ENCODE results near the gene CD151. TPM values are rescaled to one million over a fixed set of nuclear protein-coding genes. Genes with fewer than 3 reads are reported as not detected.

Gene CD151
- total RNA-seq, 1 donor from 2014 or later, result 387 TPM

DNA sequence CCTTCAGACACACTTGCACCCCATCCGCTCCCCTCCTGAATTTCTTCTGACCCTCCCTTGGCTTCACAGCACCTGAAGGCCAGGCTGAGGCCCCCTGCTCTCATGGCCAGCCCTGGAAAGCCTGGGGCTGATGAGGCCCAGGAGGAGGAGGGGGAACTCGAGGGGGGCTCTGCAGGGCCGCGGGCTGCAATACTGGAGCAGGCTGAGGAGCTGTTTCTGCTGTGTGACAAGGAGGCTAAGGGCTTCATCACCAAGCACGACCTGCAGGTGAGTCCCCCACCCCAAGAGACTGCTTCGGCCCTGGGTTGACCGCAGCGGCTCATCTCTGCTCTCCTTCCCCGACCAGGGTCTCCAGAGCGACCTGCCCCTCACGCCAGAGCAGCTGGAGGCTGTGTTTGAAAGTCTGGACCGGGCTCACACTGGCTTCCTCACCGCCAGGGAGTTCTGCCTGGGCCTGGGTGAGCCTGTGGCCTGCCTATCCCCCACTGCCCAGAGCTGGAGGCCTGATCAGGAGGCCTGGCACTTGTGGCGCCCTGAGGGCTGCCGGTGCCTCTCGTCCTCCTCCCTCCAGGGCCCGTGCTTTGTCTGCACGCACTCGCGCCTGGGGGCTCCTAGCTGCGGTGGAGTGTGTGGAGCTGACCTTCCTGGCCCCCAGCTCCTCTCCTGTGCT, 4.1 kb upstream of the CD151 start:
- H3K4me3 ChIP-seq, result peak overlapping the region; percentile 58
- H3K4me1 ChIP-seq, result peaks cover 74% of the 10 kb centered on the region
- no peaks in the 10 kb centered on the region for H3K9me3 ChIP-seq
- TF ChIP-seq, protein P1, sequence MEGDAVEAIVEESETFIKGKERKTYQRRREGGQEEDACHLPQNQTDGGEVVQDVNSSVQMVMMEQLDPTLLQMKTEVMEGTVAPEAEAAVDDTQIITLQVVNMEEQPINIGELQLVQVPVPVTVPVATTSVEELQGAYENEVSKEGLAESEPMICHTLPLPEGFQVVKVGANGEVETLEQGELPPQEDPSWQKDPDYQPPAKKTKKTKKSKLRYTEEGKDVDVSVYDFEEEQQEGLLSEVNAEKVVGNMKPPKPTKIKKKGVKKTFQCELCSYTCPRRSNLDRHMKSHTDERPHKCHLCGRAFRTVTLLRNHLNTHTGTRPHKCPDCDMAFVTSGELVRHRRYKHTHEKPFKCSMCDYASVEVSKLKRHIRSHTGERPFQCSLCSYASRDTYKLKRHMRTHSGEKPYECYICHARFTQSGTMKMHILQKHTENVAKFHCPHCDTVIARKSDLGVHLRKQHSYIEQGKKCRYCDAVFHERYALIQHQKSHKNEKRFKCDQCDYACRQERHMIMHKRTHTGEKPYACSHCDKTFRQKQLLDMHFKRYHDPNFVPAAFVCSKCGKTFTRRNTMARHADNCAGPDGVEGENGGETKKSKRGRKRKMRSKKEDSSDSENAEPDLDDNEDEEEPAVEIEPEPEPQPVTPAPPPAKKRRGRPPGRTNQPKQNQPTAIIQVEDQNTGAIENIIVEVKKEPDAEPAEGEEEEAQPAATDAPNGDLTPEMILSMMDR (IDR thresholded peaks at IDR 0.05), result no peak
- no peak for ATAC-seq
- peak overlapping the region; percentile 86 for H3K27ac ChIP-seq
- no peaks in the 10 kb centered on the region for H3K27me3 ChIP-seq (ENCODE audit: low read depth)
- intact Hi-C loops (cut with DNase I), result no loop called here
- DNase-seq, result no peak
- peaks cover 21% of the 10 kb centered on the region for H3K36me3 ChIP-seq

DNA sequence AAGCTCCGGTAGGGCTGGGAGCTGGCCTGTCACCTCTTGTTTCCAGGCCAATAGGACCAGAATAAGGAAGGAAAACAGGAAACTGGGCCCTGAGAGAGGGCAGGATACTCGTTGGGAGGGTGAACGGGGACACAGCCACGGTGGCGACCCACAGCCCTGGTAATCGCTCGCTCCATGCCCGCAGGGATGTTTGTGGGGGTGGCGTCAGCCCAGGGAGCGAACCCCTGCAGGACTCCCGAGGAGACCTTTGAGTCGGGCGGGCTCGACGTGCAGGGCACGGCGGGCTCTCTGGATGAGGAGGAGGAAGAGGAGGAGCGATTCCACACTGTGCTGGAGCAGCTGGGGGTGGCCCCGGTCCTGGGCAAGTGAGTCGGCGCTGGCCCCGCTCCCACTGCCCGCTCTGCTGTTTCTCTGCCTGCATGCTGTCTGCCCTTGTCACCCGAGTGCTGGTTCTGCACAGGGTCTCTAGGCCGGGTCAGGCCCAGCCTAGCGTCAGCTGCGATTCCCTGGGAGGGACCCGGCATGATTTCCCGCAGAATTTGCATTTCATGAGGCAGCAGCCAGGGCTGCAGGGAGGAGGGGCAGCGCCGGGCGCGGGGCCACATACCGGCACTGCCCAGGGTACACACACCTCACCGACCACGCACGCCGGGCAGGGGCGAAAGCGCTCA, 3.4 kb upstream of the CD151 start:
- TF ChIP-seq, protein P1 (IDR thresholded peaks at IDR 0.05), result no peak
- ATAC-seq, result peak; percentile 4 to 9
- Histone ChIP-seq H3K4me3 (peak overlapping the region; percentile 58), H3K36me3 (peaks cover 14% of the 10 kb centered on the region), H3K27me3 (ENCODE audit: low read depth) (no peaks in the 10 kb centered on the region), H3K27ac (peak overlapping the region; percentile 86), H3K9me3 (no peaks in the 10 kb centered on the region), H3K4me1 (peaks cover 80% of the 10 kb centered on the region)
- intact Hi-C loops (cut with DNase I), result no loop called here
- DNase-seq, result no peak

DNA sequence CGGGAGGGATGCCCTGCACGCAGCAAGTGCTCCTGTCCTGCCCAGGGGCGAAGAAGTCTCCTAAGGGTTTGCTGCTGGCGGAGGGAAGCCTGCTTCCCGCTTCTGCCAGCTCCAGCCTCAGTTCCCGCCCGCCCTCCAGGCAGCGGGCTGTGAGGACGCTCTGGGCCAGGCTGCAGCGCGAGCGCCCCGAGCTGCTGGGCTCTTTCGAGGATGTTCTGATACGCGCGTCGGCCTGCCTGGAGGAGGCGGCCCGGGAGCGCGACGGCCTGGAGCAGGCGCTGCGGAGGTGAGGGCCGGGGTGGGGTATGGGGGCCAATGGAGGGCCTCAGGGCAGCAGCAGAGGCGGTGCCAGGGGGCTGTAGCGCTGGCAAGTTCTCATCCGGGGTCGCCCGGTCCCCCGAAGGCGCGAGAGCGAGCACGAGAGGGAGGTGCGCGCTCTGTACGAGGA, 2.9 kb upstream of the CD151 start:
- DNase-seq (no peak), ATAC-seq (no peak)
- H3K27me3 ChIP-seq (ENCODE audit: low read depth), result no peaks in the 10 kb centered on the region
- H3K27ac ChIP-seq, result peak overlapping the region; percentile 86
- intact Hi-C loops (cut with DNase I), result no loop called here
- TF ChIP-seq, protein P1 (IDR thresholded peaks at IDR 0.05), result no peak
- peaks cover 86% of the 10 kb centered on the region for H3K4me1 ChIP-seq
- H3K4me3 ChIP-seq, result peak overlapping the region; percentile 58
- no peaks in the 10 kb centered on the region for H3K9me3 ChIP-seq
- peaks cover 9% of the 10 kb centered on the region for H3K36me3 ChIP-seq

DNA sequence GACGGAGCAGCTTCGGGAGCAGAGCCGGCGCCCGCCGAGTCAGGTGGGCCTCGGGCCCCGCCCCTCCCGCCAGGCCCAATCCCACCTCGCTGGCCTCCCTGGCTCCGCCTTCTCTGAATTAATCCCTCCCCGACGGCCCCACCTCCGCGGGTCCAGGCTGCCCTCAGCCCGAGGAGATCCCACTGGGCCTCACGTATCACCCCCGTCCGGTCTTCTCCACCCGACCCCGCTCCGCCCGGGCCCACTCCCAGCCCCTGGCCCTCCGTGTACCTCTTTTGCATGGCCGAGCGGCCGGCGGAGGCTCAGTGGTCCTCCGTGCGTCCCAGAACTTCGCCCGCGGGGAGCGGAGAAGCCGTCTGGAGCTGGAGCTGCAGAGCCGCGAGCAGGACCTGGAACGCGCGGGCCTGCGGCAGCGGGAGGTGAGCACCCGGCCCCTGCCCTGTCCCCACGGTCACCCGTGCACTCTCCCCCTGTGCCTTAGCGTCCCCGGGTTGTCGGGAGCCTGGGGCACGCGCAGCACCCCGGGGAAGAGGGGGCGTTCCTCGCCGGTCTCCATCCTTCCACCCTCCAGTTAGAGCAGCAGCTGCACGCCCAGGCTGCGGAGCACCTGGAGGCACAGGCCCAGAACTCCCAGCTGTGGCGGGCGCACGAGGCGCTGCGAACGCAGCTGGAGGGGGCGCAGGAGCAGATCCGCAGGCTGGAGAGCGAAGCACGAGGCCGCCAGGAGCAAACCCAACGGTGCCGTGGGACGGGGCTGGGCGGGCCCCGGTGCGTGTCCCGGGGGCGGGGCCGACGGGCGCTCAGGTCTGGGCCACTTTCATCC, 2.2 kb upstream of the CD151 start:
- intact Hi-C loops (cut with DNase I), result no loop called here
- DNase-seq (peak; percentile 87), ATAC-seq (peak; percentile 60 to 69)
- peak overlapping the region; percentile 86 for H3K27ac ChIP-seq
- TF ChIP-seq, protein P1 (IDR thresholded peaks at IDR 0.05), result no peak
- peaks cover 89% of the 10 kb centered on the region for H3K4me1 ChIP-seq
- peak overlapping the region; percentile 58 for H3K4me3 ChIP-seq
- peaks cover 2% of the 10 kb centered on the region for H3K36me3 ChIP-seq
- H3K27me3 ChIP-seq (ENCODE audit: low read depth), result no peaks in the 10 kb centered on the region
- H3K9me3 ChIP-seq, result no peaks in the 10 kb centered on the region

DNA sequence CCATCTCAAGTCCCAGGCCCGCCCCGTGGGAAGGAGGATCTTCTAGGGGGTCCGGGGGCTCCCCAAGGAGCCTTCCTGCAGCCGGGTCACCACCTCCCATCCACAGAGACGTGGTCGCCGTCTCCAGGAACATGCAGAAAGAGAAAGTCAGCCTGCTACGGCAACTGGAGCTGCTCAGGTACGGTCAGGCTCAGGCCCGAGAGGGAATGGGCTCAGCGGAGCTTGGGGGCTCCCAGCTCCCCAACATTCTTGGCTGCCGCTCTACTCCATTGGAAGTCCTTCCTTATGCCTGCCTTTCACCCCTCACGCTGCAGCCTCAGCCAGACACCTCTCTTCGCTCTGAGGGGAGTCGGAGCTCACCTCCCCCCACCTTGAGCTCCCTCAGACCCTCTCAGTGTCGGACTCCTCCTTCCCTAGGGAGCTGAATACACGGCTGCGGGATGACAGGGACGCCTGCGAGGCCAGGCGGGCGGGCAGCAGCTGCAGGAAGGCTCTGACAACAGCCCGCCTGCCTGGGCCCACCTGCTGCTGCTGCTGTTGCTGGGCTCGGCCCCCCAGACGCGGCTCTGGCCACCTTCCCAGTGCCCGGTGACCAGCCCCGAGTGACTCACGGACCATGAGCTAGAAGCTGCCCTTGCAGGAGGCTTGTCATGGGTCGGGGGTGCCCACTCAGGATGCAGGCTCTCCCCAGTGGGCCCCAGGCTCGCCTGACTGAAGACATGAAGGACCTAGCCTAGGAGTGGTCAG, 1.5 kb upstream of the CD151 start:
- TF ChIP-seq, protein P1 (IDR thresholded peaks at IDR 0.05), result no peak
- peaks cover 86% of the 10 kb centered on the region for H3K4me1 ChIP-seq
- intact Hi-C loops (cut with DNase I), result no loop called here
- H3K27ac ChIP-seq, result no peak overlapping the region
- H3K9me3 ChIP-seq, result no peaks in the 10 kb centered on the region
- H3K36me3 ChIP-seq, result peaks cover 6% of the 10 kb centered on the region
- no peaks in the 10 kb centered on the region for H3K27me3 ChIP-seq (ENCODE audit: low read depth)
- ATAC-seq, result no peak
- DNase-seq, result no peak
- peak overlapping the region; percentile 58 for H3K4me3 ChIP-seq

Data from lower lobe of right lung (tissue), 2 donors.